ENCODE data around the gene FUT1. TPM values are rescaled to one million over a fixed set of nuclear protein-coding genes. Genes with fewer than 3 reads are reported as not detected.

Gene FUT1
- total RNA-seq, 4 donors from 2014 or later: 0.27 to 1.00 (median 0.58) TPM

- 97% methylated on average over 23 of the region's 23 CpGs; no CpG with 5 or more reads in 1 of the 2 donors for WGBS, 2 donors (ENCODE audit: low coverage in 1 of 2)
- peaks cover 0 to 3% (median 1%) of the 10 kb centered on the region in 4 donors for H3K4me1 ChIP-seq
- no peak overlapping the region for H3K4me3 ChIP-seq
- DNase-seq: no peak
- TF ChIP-seq POLR2AphosphoS5 (IDR thresholded peaks at IDR 0.05): no peak
- TF ChIP-seq EP300 (IDR thresholded peaks at IDR 0.05; ENCODE audit: low read depth): no peak
- TF ChIP-seq POLR2A (IDR thresholded peaks at IDR 0.05): no peak
- TF ChIP-seq CTCF (IDR thresholded peaks at IDR 0.05): no peak
- H3K9me3 ChIP-seq: no peaks in the 10 kb centered on the region
- no peaks in the 10 kb centered on the region for H3K27me3 ChIP-seq
- in situ Hi-C loops (cut with MboI; ENCODE audit: low pct_ligation_motif_present in 1 of 4, low pct_unique_long_range_greater_than_20kb in 1 of 4, low sequenced_read_pairs in 3 of 4): no loop called here
- intact Hi-C loops (cut with DNase I; ENCODE audit: low total_unique reads): no loop called here
- no peak overlapping the region for H3K27ac ChIP-seq
- H3K36me3 ChIP-seq: no peaks in the 10 kb centered on the region
These were observed 49.1 kb downstream of the FUT1 start for GRCh38 chr19:48703316-48703715.

- 78 to 94% methylated on average over 7 to 13 of the region's 13 CpGs for WGBS, 2 donors (ENCODE audit: low coverage in 1 of 2)
- H3K27me3 ChIP-seq: no peaks in the 10 kb centered on the region
- intact Hi-C loops (cut with DNase I; ENCODE audit: low total_unique reads) (no loop called here), in situ Hi-C loops (cut with MboI; ENCODE audit: low pct_ligation_motif_present in 1 of 4, low pct_unique_long_range_greater_than_20kb in 1 of 4, low sequenced_read_pairs in 3 of 4) (no loop called here)
- H3K27ac ChIP-seq: no peak overlapping the region
- H3K36me3 ChIP-seq: no peaks in the 10 kb centered on the region
- no peak for DNase-seq
- H3K4me1 ChIP-seq: peaks cover 0 to 7% (median 3%) of the 10 kb centered on the region in 4 donors
- TF ChIP-seq POLR2A (IDR thresholded peaks at IDR 0.05) (no peak), EP300 (IDR thresholded peaks at IDR 0.05; ENCODE audit: low read depth) (no peak), POLR2AphosphoS5 (IDR thresholded peaks at IDR 0.05) (no peak), CTCF (IDR thresholded peaks at IDR 0.05) (no peak)
- H3K9me3 ChIP-seq: no peaks in the 10 kb centered on the region
- no peak overlapping the region for H3K4me3 ChIP-seq
These were observed 49.7 kb downstream of the FUT1 start for GRCh38 chr19:48702701-48703100.

GRCh38 chr19:48698046-48698445, 54.4 kb downstream of the FUT1 start:
- in situ Hi-C loops (cut with MboI; ENCODE audit: low pct_ligation_motif_present in 1 of 4, low pct_unique_long_range_greater_than_20kb in 1 of 4, low sequenced_read_pairs in 3 of 4) (no loop called here), intact Hi-C loops (cut with DNase I; ENCODE audit: low total_unique reads) (no loop called here)
- TF ChIP-seq EP300 (IDR thresholded peaks at IDR 0.05; ENCODE audit: low read depth) (no peak), POLR2A (IDR thresholded peaks at IDR 0.05) (peak; percentile 32), POLR2AphosphoS5 (IDR thresholded peaks at IDR 0.05) (peak in 1 of 3 donors; percentile 33), CTCF (IDR thresholded peaks at IDR 0.05) (no peak)
- Histone ChIP-seq H3K27me3 (peaks cover 3% of the 10 kb centered on the region), H3K9me3 (no peaks in the 10 kb centered on the region), H3K4me3 (no peak overlapping the region), H3K27ac (peak overlapping the region; percentile 41 to 91 (median 86)), H3K36me3 (no peaks in the 10 kb centered on the region), H3K4me1 (peaks cover 3 to 17% (median 11%) of the 10 kb centered on the region in 4 donors)
- 35% methylated on average over 4 of the region's 4 CpGs; no CpG with 5 or more reads in 1 of the 2 donors for WGBS, 2 donors (ENCODE audit: low coverage in 1 of 2)
- peak; percentile 68 for DNase-seq

Small RNAs within 50 kb of the gene (small RNA-seq; reads per million reads assigned to genes)
- 0 reads per million in 4 donors for gene RNU6-317P

Other genes with a start within 250 kb of the FUT1 start
- 1 to 10 TPM in 2 of 4 donors, under 1 TPM in 1, not detected in 1; 0.68 to 2.4 (median 1.1) TPM for gene LMTK3, start 240.8 kb downstream of the FUT1 start, total RNA-seq
- under 1 TPM in 2 of 4 donors, not detected in 2; 0.32 to 0.41 TPM for gene SULT2B1, start 200.5 kb downstream of the FUT1 start, total RNA-seq
- gene SPACA4, start 145.9 kb downstream of the FUT1 start, total RNA-seq: not detected
- 100 to 1,000 TPM in 3 of 4 donors, 10 to 100 TPM in 1; 97.0 to 746 (median 203) TPM for gene FAM83E, start 137.6 kb downstream of the FUT1 start, total RNA-seq
- 1,000 to 10,000 TPM; 1,394 to 2,260 (median 1,686) TPM for gene RPL18, start 133.5 kb downstream of the FUT1 start, total RNA-seq
- gene SPHK2, start 133.1 kb downstream of the FUT1 start, total RNA-seq: 100 to 1,000 TPM in 1 of 4 donors, 10 to 100 TPM in 3; 41.8 to 185 (median 68.7) TPM
- gene DBP, start 115.3 kb downstream of the FUT1 start, total RNA-seq: 10 to 100 TPM in 3 of 4 donors, 1 to 10 TPM in 1; 8.7 to 13.8 (median 11.6) TPM
- gene CA11, start 106.5 kb downstream of the FUT1 start, total RNA-seq: 1 to 10 TPM in 2 of 4 donors, not detected in 2; 1.4 to 2.5 TPM
- gene NTN5, start 79.6 kb downstream of the FUT1 start, total RNA-seq: 1 to 10 TPM in 1 of 4 donors, under 1 TPM in 1, not detected in 2; 0.41 to 1.1 TPM
- 10 to 100 TPM; 32.5 to 68.6 (median 55.1) TPM for gene FUT2, start 56.7 kb downstream of the FUT1 start, total RNA-seq
- gene MAMSTR, start 32.9 kb downstream of the FUT1 start, total RNA-seq: 1 to 10 TPM in 2 of 4 donors, under 1 TPM in 1, not detected in 1; 0.55 to 2.2 (median 1.6) TPM
- 10 to 100 TPM in 2 of 4 donors, 1 to 10 TPM in 2; 3.0 to 11.1 (median 7.0) TPM for gene RASIP1, start 12.0 kb downstream of the FUT1 start, total RNA-seq
- gene IZUMO1, start 5.7 kb downstream of the FUT1 start, total RNA-seq: not detected
- gene FGF21, start 2.9 kb upstream of the FUT1 start, total RNA-seq: not detected
- gene BCAT2, start 58.4 kb upstream of the FUT1 start, total RNA-seq: 10 to 100 TPM; 32.4 to 51.5 (median 42.8) TPM
- 10 to 100 TPM in 1 of 4 donors, 1 to 10 TPM in 3; 3.5 to 15.1 (median 5.4) TPM for gene HSD17B14, start 83.8 kb upstream of the FUT1 start, total RNA-seq
- gene PLEKHA4, start 116.0 kb upstream of the FUT1 start, total RNA-seq: 10 to 100 TPM in 2 of 4 donors, 1 to 10 TPM in 2; 2.6 to 34.4 (median 10.3) TPM
- 100 to 1,000 TPM in 1 of 4 donors, 10 to 100 TPM in 3; 49.4 to 109 (median 69.5) TPM for gene PPP1R15A, start 119.8 kb upstream of the FUT1 start, total RNA-seq
- gene TULP2, start 146.1 kb upstream of the FUT1 start, total RNA-seq: not detected
- 100 to 1,000 TPM; 135 to 196 (median 174) TPM for gene NUCB1, start 147.7 kb upstream of the FUT1 start, total RNA-seq
- 1 to 10 TPM in 2 of 4 donors, not detected in 2; 3.4 to 4.9 TPM for gene DHDH, start 181.1 kb upstream of the FUT1 start, total RNA-seq
- gene BAX, start 202.2 kb upstream of the FUT1 start, total RNA-seq: 100 to 1,000 TPM in 2 of 4 donors, 10 to 100 TPM in 2; 74.5 to 152 (median 112) TPM
- gene FTL, start 212.7 kb upstream of the FUT1 start, total RNA-seq: 1,000 to 10,000 TPM; 3,057 to 3,935 (median 3,837) TPM
- 100 to 1,000 TPM in 1 of 4 donors, 10 to 100 TPM in 3; 31.8 to 107 (median 40.9) TPM for gene GYS1, start 240.7 kb upstream of the FUT1 start, total RNA-seq
- 10 to 100 TPM; 48.6 to 66.9 (median 59.4) TPM for gene RUVBL2, start 241.2 kb upstream of the FUT1 start, total RNA-seq